Stimulated activated CD4-positive, alpha-beta T cell treated with anti-CD3 and anti-CD28 coated beads, Interleukin-2, amount 100 ng/mL, for 24 hours (primary cell): ENCODE measurements around the gene SNTG2.
"Not testable (repeated sequence)": the region's sequence is repeated elsewhere in the genome, so short reads cannot be mapped to it uniquely, and the experiment has no call there.

Source experiments
- DNase-seq, 2 donors: peaks; one replicate each; pipeline ENCODE4 v3.0.0-alpha.2; 2020

Gene SNTG2

DNA sequence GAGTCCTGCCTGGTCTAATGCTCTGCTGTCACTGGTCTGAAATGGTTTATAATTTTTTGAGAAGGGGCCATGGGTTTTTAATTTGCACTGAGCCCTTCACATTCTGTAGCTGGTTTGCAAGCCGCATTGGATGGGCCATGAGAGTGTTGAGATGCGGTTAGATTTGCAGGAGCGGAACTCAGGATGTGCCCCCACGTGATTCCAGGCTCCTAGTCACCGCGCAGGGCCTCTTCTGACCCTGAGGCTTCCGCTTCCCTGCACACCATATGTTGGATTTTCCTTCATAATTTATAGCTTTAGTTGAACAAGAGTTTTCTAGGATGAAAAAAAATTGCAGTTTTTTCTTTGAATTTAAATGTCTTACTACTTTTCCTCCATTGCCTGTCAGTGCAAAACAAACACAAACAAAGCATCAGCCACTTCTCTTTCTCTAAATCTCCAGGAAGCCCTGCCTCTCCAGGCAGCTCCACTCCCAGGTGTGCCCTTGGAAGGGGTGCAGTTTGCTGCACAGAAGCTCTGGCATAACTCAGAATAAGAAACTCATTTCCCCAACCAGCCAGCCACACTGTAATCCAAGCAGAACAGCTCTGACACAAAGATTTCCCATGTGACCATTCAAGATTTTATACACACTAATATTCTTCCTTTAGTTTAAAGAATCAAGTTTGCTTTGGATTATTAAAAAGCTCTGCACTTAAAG is 444.2 kb downstream of the SNTG2 start:
- no peak for DNase-seq

- no peak for DNase-seq
Measured at GRCh38 chr2:1397350-1397749, 446.7 kb downstream of the SNTG2 start.

DNA sequence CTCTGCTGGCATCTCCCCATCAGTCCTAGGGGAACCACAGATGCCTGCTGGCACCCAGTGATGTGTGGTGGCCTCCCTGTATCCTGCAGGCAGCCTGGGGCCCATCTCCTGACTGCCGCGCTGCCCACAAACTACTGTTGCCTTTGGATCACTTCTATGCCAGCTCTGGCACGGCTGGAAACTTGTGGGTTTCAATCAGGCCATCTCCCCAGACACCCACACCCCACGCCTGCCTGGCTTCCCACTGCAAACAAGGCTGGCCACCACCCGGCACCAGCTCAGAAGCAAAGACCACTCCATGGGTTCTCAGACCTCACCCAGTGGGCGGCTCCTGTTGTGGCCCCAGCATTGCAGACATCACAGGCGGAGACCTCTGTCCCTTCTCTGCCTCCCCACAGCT is 447.5 kb downstream of the SNTG2 start:
- DNase-seq, result no peak

- no peak for DNase-seq
Measured at GRCh38 chr2:1400943-1401735, 450.5 kb downstream of the SNTG2 start.

DNA sequence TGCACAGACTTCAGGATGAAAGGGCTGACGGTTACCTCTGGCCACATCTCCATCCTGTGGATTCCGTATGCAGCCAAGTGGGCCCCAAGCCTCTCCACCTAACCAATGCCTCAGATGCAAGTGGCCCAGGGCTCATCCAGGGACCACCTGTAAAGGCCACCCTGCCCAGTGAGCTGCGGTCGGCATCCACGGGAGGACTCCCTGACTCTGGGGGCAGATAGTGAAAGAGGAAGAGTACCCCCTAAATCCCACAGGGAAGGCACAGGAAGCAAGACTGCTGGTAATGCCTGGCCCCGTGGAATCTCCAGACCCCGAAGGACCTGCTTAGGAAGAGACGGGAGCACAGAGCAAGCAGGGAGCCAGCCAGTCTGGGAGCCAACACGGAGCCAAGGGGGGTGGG is 451.4 kb downstream of the SNTG2 start:
- no peak for DNase-seq

DNA sequence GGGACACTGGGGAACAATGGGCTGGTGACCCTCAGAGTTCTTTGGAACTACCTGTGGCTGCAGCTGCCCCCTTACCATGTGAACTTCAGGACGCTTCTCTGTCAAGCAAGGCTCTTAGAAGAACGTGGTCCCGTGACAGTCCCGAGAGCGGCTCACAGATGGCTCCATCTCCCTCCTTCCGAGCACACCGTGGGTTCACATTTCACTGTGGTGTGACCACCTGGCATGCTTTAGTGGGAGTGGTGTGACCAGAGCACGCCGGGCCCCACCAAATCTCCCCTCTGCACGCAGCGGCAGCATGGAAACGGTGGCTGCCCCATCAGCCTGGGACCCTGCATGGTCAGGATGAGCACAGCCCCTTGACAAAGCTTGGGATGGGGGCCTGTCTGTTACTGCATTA is 452.9 kb downstream of the SNTG2 start:
- no peak for DNase-seq

DNA sequence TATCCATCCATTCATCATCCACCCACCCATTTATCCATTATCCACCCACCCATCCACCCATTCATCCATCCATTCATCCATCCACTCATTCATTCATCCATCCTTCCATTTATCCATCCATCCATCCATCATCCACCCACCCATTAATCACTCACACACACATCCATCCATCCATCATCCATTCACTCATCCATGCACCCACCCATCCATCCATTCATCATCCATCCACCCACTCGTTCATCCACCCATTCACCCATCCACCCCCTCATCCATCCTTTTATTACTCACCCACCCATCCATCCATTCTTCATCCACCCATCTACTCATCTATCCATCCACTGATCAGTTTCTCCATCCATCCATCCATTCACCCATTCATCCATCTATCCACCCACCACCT is 454.5 kb downstream of the SNTG2 start:
- DNase-seq, result no peak

- no peak for DNase-seq
Measured at GRCh38 chr2:1405967-1406366, 455.3 kb downstream of the SNTG2 start.

DNA sequence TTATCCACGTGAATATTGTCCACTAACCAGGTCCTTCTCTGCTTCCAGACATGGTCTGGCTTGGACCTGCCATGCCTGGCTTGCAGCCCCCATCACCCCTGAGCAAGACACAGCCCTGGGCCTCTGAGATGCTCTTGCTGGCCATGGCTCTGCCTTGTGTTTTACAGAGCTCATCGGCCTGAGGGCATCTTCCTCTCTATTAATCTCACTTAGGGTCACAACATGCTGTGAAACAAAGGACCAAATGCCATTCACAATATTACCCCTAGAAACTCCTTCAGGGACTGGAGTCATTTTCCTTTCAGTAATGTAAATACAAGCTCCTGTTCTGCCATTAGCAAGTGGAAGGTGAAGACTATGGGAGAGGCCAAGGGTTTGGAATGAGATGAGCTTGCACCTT is 455.8 kb downstream of the SNTG2 start:
- DNase-seq, result no peak

- no peak for DNase-seq
Measured at GRCh38 chr2:1407950-1408675, 457.5 kb downstream of the SNTG2 start.

GRCh38 chr2:1413156-1413710 is 462.6 kb downstream of the SNTG2 start, which contains the start of gene TPO:
Gene TPO (plus strand): TSS chr2:1413463. CDS start chr2:1414409, 946 bp downstream.
- DNase-seq, result no peak

GRCh38 chr2:1414121-1414520 is 463.5 kb downstream of the SNTG2 start:
- DNase-seq, result no peak

DNA sequence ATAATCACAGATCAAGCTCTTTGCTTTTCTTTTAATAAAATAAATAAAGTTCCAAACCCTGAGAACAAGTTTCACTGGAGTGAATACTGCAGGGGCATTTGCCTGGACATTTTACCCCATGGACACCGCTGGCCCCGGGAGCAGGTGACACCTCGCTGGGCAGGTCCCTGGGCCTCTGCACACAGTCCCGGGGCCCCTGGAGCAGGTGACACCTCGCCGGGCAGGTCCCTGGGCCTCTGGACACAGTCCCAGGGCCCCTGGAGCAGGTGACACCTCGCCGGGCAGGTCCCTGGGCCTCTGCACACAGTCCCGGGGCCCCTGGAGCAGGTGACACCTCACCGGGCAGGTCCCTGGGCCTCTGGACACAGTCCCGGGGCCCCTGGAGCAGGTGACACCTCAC is 464.3 kb downstream of the SNTG2 start:
- DNase-seq, result not testable (repeated sequence)

- DNase-seq, result no peak
Measured at GRCh38 chr2:1415501-1415900, 464.9 kb downstream of the SNTG2 start.
